NT2/D1 (cell line): ENCODE measurements around the gene LHX3.

Source experiments
- SUZ12 ChIP-seq: IDR thresholded peaks from 2 replicates; pipeline ENCODE4 v1.6.1; 2011; ENCODE audit not compliant: insufficient read length, insufficient read depth; ENCODE audit errors: extremely low read depth
- YY1 ChIP-seq: IDR thresholded peaks from 2 replicates; pipeline ENCODE4 v1.6.1; 2011; ENCODE audit not compliant: insufficient read length, insufficient read depth

DNA sequence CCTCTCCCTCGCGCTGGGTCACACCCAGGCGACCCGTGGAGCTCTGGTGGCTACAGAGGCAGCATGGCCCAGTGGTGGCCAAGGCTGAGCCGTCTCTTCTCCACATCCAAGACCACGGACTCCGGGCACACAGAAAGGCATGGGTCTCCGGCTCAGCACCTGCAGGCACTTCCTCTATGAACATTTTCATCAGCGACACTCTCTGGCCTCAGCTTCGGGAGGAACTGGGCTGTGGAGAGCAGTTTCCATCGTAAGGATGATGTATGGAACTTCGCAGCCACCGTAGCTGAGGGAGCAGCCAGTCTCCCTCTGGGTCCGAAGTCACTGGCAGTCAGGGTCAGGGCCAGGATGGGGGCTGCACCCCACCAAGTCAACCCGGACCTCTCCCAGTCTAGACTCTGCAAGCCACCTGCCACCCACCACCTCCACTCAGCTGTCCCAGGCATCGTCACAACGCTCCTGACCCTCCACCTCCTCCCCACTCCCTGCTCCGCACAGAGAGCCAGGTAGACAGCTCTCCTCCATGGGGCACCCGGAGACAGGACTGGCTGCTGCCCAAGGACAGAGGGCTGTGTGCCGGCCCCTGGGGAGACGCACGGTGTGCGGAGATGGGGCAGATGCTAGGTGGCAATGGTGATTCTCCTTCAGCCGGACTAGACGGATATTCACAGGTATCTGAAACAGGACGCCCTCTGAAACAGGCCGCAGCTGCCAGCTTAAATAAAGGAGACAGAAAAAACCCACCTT lies 31.0 kb upstream of the LHX3 start:
- TF ChIP-seq YY1 (no peak), SUZ12 (no peak)
